Vagina (tissue), 2 donors: ENCODE data around the gene ZNF782.

ENCODE experiments used
- POLR2A ChIP-seq, 2 donors: fragments of 450-650 bp; IDR thresholded peaks; one replicate each; pipeline ENCODE4 v1.6.1; 2017; ENCODE audit warnings: antibody characterized with exemption in 2 of 2, mild to moderate bottlenecking in 2 of 2, moderate library complexity in 2 of 2
- POLR2AphosphoS5 ChIP-seq, 2 donors: sonication (generic); formaldehyde crosslinking; IDR thresholded peaks; one replicate each; pipeline ENCODE4 v1.9.0; 2017; ENCODE audit warnings: antibody characterized with exemption in 2 of 2, mild to moderate bottlenecking in 2 of 2, low read depth in 1 of 2; ENCODE audit not compliant: insufficient read depth in 1 of 2
- TF ChIP-seq, protein P1 (sequence below), 3 experiments: fragments of 450-650 bp in 2 of 3; fragments of 200-600 bp in 1 of 3; sonication (generic) in 1 of 3; IDR thresholded peaks; one replicate each; pipeline ENCODE4 v1.5.1; 2017 to 2019; ENCODE audit warnings: antibody characterized with exemption in 3 of 3, mild to moderate bottlenecking in 2 of 3, moderate library complexity in 2 of 3

DNA sequence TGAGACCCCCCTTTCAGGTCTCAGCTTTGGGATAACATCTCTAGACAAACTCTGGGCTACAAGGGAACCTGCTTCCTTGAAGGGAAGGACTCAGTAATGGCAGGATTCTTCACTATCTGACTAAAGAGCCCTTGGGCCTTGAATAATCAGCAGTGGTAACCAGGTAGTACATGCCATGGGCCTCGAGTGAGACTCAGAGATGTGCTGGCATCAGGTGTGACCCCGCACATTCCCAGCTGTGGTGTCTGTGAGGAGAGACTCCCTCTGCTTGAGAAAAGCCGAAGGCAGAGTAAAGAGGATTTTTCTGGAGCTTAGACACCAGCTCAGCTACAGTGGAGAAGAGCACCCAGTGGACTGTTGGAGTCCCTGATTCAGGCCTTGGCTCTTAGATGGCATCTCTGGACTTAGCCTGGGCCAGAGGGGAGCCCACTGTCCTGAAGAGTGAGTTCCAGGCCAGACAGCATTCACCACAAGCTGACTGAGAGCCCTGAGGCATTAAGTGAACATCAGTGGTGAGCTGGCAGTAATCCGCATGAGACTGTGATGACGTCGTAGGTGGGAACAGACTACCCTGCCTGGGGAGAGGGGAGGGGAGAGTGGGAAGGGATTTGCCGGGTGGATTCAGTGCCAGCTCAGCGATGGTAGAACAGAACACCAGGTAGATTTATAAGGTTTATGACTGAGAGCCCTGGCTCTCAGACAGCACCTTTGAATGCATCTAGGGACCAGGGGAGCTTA, 5.3 kb upstream of the ZNF782 start:
- TF ChIP-seq, protein P1, sequence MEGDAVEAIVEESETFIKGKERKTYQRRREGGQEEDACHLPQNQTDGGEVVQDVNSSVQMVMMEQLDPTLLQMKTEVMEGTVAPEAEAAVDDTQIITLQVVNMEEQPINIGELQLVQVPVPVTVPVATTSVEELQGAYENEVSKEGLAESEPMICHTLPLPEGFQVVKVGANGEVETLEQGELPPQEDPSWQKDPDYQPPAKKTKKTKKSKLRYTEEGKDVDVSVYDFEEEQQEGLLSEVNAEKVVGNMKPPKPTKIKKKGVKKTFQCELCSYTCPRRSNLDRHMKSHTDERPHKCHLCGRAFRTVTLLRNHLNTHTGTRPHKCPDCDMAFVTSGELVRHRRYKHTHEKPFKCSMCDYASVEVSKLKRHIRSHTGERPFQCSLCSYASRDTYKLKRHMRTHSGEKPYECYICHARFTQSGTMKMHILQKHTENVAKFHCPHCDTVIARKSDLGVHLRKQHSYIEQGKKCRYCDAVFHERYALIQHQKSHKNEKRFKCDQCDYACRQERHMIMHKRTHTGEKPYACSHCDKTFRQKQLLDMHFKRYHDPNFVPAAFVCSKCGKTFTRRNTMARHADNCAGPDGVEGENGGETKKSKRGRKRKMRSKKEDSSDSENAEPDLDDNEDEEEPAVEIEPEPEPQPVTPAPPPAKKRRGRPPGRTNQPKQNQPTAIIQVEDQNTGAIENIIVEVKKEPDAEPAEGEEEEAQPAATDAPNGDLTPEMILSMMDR (IDR thresholded peaks at IDR 0.05), result no peak
- TF ChIP-seq POLR2AphosphoS5 (IDR thresholded peaks at IDR 0.05; ENCODE audit: insufficient read depth in 1 of 2, low read depth in 1 of 2) (no peak), POLR2A (IDR thresholded peaks at IDR 0.05) (no peak)
